Measurements from ENCODE around the gene GABRG3.
"Not testable (repeated sequence)": the region's sequence is repeated elsewhere in the genome, so short reads cannot be mapped to it uniquely, and the experiment has no call there.

Gene GABRG3

DNA sequence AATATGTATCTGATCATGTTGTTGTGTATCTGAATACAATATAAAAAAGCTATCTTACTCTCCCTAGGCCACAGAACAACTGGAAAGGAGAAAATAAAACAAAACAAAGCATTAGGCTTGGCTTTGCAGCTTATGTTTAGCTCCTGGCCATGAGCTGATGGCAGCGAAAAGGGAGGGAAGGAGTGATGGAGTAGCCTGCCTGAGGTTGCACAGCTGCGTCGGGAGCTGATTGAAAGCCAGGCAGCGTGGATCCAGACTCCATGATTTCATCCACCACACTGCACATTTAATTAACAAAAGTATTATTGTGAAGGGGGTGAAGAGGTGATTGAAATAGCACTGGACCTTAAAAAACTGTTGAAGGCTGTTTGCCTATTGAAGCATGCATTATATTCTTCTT is 212.2 kb downstream of the GABRG3 start:
- DNase-seq (ENCODE audit: low spot score): no peak

DNA sequence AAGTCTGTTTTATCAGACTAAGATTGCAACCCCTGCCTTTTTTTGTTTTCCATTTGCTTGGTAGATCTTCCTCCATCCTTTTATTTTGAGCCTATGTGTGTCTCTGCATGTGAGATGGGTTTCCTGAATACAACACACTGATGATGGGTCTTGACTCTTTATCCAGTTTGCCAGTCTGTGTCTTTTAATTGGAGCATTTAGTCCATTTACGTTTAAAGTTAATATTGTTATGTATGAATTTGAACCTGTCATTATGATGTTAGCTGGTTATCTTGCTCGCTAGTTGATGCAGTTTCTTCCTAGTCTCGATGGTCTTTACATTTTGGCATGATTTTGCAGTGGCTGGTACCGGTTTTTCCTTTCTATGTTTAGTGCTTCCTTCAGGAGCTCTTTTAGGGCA is 220.5 kb downstream of the GABRG3 start:
- DNase-seq (ENCODE audit: low spot score): not testable (repeated sequence)

DNA sequence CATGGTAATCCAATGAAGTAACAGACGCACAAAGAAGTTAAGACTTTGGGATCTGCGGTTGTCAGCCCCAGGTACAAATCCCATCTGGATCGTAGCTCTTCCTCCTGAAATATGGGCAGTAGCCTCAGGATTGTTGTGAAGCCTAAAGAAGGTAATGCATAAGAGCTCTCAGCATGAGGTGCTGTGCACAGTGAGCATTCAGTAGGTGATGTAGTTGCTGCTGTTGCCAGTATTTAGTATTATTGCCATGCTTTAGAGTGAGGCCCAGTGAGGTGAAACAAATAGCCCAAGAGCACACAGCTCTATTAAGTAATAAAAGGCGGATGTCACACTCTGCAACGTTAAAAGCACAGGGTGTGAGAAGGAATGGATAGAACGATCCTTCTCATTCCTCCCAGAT is 225.7 kb downstream of the GABRG3 start:
- DNase-seq (ENCODE audit: low spot score): no peak

DNA sequence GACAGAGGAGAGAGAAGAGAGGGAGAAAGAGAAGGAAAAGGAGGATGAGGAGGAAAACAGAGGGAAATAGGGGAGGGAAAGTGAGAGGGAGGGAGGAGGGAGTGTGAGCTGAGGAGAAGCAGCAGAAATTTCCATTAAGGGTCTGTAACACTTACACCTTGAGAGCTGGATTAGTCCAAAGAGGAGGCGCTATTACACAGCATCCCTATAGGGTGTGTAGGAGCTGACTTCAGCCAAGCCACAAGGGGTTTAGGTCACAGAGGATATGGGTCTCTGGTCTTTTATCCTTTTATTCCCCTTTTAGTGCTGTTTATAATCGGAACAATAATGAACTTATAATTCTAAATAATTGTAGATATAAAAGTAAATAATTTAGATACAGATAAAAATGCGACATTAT is 230.4 kb downstream of the GABRG3 start:
- DNase-seq (ENCODE audit: low spot score): no peak

DNA sequence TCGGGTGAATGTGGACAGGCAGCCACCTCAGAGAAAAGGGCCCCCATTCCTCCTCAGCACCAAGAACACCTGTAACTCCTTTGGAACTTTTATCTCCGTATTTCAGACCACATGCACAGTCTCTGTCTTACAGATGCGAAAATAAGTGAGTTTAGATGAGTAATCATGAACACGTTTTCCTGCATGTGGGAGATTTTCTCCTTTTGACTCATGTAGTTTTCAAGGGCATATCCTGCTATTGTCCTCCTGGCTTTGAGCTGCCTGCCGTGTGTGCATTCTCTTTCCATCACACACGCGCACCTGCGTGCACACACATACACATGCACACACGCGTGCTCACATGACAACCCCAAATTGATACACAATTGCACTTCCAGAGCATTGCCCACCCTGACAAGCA is 239.2 kb downstream of the GABRG3 start:
- DNase-seq (ENCODE audit: low spot score): no peak

DNA sequence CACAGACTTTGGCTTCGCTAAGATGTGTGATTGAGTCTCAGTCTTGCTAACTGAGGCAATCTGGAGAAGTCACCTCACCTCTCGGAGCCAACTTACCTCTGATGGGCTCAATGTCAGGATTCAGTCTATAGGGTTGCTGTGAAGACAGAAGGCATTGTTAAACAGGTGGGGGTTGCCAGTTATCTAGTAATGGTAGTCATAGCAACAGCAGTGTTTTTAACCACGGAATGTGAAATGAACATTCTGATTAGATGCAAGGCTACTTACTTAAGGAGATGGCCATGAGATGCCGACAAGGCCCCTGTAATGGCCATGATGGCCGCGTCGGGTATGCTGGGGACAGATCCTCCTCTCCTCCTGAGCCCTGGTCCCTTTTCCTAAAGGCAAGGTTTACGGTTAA is 243.1 kb downstream of the GABRG3 start:
- no peak for DNase-seq (ENCODE audit: low spot score)

DNA sequence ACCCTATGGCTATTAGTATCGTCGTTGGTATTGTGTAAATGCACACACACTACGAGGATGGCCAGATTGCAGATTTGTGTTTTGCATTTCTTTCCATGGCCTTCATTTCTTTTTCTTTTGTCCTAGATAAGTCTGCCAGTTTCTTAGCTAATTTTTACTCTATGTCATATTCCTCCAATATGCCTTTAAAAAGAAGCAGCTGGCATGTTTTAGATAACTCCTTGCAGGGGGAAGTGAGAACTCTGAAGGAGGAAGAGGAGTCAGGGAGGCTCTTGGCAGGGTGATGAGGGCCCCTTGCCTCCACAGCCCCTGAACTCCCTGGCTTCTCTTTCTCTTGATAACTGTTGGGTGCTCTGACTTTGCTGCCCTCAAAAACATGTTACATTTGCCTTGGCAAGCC is 244.0 kb downstream of the GABRG3 start:
- DNase-seq (ENCODE audit: low spot score): no peak

DNA sequence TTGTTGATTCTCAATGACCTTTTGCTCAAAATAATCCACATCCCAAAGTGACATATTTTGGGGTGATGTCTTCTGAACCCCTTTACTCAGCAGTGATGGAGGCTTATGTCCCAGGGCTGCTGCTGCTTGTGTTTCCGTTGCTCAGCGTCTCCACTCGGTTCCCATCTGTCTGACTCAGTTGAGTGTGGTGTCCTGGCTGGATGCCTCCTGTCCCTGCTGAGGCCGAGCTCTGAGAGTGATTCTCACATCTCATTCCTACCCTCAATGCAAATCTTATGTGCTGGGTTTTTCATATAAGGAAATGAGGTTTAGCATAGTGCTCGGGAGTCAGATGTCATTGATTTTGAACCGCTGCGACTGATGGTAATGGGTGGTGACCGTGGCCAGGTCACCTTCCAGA is 247.4 kb downstream of the GABRG3 start:
- no peak for DNase-seq (ENCODE audit: low spot score)

DNA sequence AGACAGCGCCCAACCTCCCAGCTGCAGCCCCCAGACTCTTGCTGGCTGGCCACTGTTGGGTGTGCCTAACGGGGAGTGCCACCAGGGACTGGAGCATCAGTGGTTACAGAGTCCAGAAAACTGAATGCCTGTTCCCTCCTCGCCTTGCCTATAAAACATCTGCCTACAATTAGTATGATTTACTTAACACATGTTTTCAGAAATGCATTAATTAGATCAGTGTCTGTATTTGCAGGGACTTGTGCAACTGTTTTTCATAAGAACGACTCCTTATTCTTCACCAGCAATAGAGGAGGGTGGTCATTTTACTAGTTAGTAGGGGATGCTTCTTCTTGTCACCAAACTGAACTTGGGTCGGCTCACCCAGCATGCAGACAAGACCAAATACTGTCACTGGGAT is 248.7 kb downstream of the GABRG3 start:
- no peak for DNase-seq (ENCODE audit: low spot score)

DNA sequence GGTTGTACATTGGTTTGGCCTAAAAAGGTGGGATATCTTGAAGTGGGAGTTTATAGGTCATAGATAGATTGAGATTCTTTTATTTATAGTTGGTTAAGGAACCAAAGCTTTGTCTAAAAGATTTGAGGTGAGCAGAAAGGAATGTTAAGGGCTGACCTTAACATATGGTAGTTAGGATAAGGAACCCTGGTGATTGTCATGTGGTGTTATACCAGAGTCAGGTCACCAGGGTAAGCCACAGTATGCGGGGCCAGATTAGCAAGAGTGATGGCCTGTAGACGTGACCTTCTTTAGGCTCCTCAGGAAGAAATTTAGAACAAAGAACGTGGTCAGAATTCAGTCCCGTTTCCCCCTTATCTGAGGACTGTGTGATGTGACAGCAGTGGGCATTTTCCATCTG is 249.2 kb downstream of the GABRG3 start:
- no peak for DNase-seq (ENCODE audit: low spot score)

DNA sequence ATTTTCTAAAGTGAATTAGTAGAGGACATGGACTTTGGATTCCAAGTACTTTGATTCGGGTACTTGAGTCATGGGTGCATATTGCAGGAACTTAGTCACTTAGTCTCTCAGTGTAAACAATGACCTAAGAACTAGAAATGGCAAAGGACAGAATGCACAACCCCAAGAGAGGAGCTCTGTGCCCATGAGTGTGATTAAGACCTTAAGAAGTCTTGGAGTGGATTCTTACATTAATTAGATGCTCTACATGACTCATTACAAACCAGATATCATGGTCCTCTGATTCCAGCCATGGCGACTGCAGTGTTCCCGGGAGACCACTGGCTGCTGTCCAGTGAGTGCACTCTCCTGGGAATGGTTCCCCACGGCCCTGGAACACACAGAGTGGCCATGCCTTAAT is 251.5 kb downstream of the GABRG3 start:
- no peak for DNase-seq (ENCODE audit: low spot score)

DNA sequence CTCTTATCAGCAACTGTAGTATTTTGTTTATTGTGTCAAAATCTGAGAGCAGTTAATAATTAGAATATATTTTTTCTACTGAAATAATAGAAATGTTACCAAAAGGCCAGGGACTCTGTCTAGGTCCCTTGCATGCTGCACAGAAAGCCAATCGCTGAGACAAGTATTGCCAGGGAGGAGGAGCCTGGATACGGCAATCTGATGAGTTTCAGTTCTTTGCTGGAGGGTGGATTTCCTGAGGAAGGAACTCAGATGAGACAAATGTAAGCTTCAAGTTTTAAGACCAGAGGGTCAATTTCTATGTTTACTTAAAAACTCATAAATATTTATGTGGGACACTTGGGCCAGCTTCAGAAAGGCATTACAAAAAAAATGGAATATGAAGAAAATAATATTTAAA is 252.2 kb downstream of the GABRG3 start:
- DNase-seq (ENCODE audit: low spot score): no peak

DNA sequence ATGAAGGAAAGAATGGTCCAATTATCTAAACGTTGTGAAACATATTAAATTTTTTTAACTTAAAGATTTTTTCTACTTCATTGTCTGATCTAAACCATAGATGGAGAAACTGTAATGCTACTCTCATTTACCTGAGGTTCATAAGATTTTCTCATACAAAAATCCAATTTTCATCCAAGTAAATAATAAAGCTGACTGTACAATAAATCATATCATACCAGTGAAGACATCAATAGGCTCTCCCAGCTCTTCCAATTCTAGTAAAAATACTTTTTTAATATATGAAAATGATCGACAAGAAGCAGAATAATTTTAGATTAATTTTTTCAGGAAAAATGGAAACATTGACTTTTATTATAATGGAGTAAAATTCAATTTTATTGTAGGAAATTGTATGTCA is 260.8 kb downstream of the GABRG3 start:
- no peak for DNase-seq (ENCODE audit: low spot score)

DNA sequence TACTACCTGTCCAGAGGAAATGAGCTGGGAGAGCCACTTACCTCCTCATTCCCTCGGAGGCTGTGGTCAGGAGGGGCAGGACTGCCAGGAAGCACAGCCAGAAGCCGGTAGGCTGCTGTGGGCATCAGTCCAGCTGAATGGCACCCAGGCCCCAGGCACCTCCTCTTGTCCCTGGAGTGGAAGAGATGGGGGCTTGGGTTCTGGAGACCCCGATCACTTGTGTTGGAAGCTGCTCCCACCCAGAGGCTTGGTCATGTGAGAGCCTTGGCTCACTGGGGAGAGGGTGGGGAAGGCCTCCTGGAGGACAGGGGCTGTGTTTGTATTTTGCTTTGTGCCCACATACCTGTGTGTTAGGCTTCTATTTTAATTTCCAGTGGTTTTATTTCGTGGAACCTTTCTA is 261.9 kb downstream of the GABRG3 start:
- DNase-seq (ENCODE audit: low spot score): no peak

DNA sequence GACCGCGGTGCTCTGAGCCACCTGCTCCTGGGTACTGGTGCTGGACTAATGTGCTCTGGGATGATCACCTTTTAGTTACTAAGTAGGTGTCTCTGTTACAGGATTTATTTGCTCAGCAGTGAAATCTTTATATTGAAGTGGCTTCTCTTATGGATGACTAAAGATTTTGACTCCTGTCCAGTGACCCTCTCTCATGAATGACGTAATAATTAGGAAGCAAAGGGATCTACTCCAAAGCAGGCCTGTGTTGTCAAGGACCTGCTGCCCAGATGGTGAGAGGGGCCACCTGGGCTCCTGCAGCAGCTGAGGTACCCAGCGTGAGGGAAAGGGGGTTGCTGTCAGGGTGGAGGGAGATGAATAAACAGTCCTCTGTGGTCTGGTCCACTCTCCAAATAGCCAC is 263.6 kb downstream of the GABRG3 start:
- no peak for DNase-seq (ENCODE audit: low spot score)

DNA sequence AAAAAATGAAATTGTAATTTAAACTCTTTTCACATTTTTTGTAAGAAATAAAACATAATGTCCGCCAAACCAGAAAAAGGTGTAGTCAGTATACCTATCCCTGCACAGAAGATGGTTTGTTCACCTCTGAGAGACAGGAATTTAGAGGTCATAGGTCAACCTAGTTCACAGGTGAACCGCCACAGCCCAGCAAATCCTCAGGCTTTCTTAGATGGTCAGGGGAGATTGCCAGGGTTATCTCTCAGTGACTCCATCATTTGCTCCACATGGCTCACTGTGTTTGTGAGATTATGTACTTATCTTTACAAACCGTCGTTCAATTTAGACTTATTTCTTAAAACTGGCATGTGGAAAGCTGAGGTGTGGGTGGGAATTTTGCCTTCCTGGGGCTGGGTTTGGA is 264.2 kb downstream of the GABRG3 start:
- DNase-seq (ENCODE audit: low spot score): no peak

DNA sequence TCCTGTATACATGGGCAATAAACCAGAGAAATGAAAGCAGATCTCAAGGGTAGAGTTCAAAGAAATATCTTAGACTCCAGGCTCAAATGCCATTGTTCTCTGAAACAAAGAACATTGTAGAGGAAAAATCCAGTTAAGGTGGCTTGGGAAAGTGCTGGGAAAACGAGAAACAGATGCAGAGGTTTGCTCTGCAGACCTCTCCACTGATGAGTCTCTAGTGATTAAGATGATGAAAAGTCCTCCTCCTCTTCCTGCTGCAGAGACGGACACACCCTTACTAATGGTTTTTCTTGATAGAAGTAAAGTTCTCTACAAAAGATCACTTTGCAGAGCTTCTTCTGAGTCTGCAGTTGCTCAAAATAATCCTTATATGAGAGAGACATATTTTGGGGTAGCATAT is 264.7 kb downstream of the GABRG3 start:
- no peak for DNase-seq (ENCODE audit: low spot score)

DNA sequence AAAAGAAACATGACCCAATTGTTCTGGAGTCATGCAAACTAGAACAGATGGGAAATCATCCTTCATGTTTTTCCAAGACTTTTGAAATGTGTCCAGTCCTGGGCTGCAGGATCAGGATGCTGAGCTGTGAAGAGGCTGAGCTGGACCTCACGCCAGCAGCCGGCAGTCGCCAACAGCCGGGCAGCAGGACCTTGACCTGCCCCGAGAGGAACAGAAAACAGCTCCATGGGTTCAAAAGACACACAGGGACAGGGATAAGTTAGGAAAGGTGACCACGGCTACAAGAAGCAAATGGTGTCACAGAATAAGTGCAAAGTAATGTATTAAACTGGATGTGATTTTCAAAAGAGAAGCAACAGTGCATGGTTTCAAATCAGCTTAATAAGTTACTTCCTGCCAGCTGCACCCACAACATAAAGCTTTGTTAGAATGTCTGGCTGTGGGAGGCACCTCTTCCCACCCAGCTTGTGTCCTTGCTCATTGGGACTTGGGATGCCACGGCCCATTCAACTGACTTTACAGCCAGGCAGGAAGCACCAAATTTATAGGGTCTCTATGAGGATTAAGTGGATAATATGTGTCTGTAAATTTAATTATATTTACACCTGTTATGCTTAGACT is 266.4 kb downstream of the GABRG3 start:
- no peak for DNase-seq (ENCODE audit: low spot score)

DNA sequence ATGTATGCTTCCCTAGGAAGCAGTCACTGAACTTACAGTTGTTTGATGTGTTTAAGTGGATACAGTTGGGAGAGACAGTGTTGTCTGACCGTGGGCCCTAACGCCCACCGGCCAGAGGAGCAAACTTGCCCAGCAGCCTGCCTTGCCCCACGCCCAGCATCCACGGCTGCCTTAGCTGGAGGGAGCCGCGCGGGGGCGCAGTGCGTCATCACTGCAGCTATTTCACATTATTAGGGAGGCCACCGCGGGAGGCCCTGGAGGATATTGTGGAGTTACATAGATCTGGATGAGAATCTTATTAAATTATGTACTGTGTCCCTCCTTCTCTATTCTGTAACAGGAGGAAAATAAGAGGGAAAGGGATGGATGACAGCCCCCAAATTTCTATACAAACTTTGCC is 267.2 kb downstream of the GABRG3 start:
- no peak for DNase-seq (ENCODE audit: low spot score)

DNA sequence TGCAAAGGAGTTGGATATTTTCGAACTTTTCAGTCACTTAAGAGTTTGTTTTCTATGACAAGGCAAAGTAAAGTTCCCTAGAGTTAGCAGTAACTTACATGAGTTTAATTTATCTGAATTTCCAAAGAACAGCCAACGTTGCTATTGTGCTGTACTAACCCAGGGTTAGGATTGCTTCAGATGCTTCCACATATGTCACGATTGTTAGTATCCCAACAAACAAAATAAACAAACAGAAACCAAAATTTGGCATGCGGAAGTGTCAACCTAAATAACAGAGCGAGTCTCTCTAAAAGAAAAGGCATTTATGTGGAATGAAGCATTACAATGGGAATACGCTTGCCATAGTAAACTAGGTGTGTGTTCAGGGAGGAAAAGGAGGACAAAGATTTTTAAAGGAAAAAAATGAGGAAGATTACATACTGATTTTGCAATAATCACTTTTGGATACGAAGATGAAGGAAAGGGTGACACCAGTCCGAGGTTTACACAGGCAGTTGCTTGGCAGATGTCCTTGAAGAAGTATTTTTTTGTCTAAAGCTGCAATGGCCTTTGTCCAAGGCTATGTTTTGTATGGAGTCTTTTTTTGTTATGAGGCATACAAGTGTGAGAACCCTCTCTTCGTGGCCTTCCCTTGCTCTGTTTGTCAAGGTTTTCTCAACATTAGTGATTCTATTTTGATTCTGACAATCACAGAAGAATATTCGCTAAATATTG is 267.9 kb downstream of the GABRG3 start:
- DNase-seq (ENCODE audit: low spot score): no peak

DNA sequence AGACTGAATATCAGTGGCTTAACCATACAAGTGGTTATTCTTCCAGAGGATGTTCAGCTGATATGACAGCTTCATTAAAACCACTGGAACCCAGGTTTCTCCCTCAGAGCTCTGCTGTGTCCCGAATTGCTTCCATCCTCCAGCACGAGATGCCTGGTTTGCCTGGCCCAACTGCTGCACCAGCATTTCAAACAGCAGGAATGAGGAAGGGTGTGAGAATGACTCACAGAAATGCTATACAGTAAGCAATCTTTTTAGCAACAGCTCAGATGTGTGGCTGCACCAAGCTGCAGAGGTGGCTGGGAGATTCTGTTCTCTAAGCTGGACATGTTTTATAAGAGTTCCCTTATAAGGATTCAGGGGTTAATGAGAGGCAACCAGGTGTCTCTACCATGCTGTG is 271.0 kb downstream of the GABRG3 start:
- DNase-seq (ENCODE audit: low spot score): no peak

DNA sequence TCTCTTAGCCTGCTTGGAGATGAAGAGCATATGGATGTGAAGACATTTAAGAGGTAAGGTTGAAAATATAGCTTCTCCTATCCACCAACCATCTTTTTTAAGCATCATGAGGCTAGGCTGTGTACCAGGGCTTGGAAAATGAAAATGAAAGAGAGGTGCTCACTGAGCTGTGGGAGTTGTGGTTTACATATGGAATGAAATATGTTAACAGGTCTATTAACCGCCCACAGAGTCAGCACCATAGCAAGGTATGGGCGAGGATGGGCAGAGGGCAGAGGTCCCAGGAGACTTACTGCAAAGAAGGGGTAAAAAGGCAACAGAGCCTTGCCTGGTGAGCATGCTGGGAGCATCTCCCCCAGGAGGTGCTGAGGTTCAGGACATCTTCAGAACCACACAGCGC is 273.1 kb downstream of the GABRG3 start:
- no peak for DNase-seq (ENCODE audit: low spot score)

DNA sequence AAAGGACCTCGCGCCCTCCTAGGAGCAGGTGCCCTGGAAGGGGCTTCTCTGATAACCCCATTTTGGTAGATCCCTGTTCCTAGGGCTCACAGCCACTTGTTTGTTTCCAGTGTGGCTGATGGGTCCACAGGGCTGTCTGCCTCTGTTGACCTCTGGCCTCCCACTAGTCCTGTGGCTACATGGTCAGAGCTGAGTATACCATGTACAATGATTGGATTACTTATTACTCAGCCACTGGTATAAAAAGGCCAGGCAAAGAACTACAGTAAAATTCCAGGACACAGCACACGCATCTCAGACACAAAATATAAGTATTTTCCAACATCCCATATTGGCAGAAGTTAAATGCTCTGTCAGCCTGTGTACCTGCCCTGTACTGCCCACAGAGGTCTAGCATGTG is 277.3 kb downstream of the GABRG3 start:
- DNase-seq (ENCODE audit: low spot score): no peak

DNA sequence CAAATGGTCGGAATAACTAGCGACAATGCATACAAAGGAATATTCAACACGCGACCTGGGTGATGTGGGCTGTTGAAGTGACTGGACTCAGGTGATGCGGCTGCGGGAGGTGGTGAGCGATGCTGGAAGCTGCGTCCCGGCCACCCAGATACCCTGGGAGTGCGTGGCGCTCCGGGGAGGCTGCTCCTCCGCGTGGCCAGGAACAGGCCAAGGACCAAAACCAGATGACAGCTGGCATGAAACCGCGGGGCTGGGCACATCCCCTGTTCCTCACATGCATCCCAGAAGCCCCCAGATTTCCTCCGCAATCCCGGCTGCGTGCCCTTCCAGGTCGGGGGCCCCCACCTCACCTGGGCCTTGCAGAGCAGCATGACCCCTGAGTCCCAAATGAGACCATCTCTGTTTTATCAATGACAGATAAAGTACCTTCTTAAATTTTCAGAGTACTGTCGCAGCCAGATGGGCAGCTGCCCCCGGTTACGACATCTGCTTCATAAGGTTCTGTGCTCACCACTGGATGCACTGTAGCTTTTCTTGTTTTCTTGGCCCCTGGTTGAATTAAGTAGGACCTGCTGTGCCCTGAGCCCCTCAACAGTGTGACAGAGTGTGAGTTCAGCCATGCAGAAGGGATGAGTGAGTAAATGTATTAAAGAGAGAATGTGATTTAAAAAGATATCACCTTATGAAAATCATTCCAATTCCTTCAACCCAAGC is 278.2 kb downstream of the GABRG3 start:
- no peak for DNase-seq (ENCODE audit: low spot score)
